LHCN-M2 (cell line): ENCODE data around the gene CCDC91. TPM values are rescaled to one million over a fixed set of nuclear protein-coding genes. Genes with fewer than 3 reads are reported as not detected.
"Not testable (repeated sequence)": the region's sequence is repeated elsewhere in the genome, so short reads cannot be mapped to it uniquely, and the experiment has no call there.

Source experiments
- DNase-seq: peaks from one replicate; pipeline ENCODE4 v3.0.0-alpha.2; 2012; ENCODE audit warnings: low read depth
- total RNA-seq: library from RNA; depleted of rRNA; stranded (reverse); fragments of >200 nt; gene quantifications from 2 replicates; pipeline ENCODE4 v1.2.3, GENCODE V29; 2014

CCDC91 gene
- total RNA-seq, 1 experiment from 2014 or later, result 13.9 TPM

- no peak for DNase-seq
Observed at GRCh38 chr12:28232211-28232928, 42.1 kb downstream of the CCDC91 start.

- DNase-seq, result no peak
Observed at GRCh38 chr12:28234444-28234843, 44.2 kb downstream of the CCDC91 start.

- DNase-seq, result no peak
Observed at GRCh38 chr12:28235015-28235414, 44.8 kb downstream of the CCDC91 start.

- DNase-seq, result no peak
Observed at GRCh38 chr12:28235985-28236384, 45.7 kb downstream of the CCDC91 start.

GRCh38 chr12:28237423-28237822 is 47.2 kb downstream of the CCDC91 start:
- DNase-seq, result peak; percentile 8

- DNase-seq, result no peak
Observed at GRCh38 chr12:28239918-28240317, 49.7 kb downstream of the CCDC91 start.

GRCh38 chr12:28240853-28241252 is 50.6 kb downstream of the CCDC91 start:
- no peak for DNase-seq

GRCh38 chr12:28242129-28242495 is 51.9 kb downstream of the CCDC91 start:
- no peak for DNase-seq

GRCh38 chr12:28242496-28243309 is 52.4 kb downstream of the CCDC91 start:
- DNase-seq, result peak; percentile 7

GRCh38 chr12:28243310-28243633 is 53.0 kb downstream of the CCDC91 start:
- DNase-seq, result no peak

- no peak for DNase-seq
Observed at GRCh38 chr12:28247806-28248205, 57.5 kb downstream of the CCDC91 start.

- no peak for DNase-seq
Observed at GRCh38 chr12:28248555-28249145, 58.4 kb downstream of the CCDC91 start.

- DNase-seq, result peak; percentile 28
Observed at GRCh38 chr12:28253161-28253641, 62.9 kb downstream of the CCDC91 start.

GRCh38 chr12:28257411-28257810 is 67.2 kb downstream of the CCDC91 start:
- DNase-seq, result no peak

GRCh38 chr12:28258998-28259397 is 68.7 kb downstream of the CCDC91 start:
- DNase-seq, result peak; percentile 32

- DNase-seq, result no peak
Observed at GRCh38 chr12:28265435-28266042, 75.3 kb downstream of the CCDC91 start.

- DNase-seq, result not testable (repeated sequence)
Observed at GRCh38 chr12:28267920-28268607, 77.8 kb downstream of the CCDC91 start.

GRCh38 chr12:28268608-28269229 is 78.5 kb downstream of the CCDC91 start:
- DNase-seq, result no peak

GRCh38 chr12:28269851-28270250 is 79.6 kb downstream of the CCDC91 start:
- DNase-seq, result no peak

GRCh38 chr12:28278499-28278898 is 88.2 kb downstream of the CCDC91 start:
- peak; percentile 9 for DNase-seq

GRCh38 chr12:28278960-28279359 is 88.7 kb downstream of the CCDC91 start:
- no peak for DNase-seq
